EH (cell line): ENCODE data around the gene NSMF.

Experiments used
- DNase-seq: peaks from one replicate; pipeline ENCODE4 v3.0.0-alpha.2; 2015; ENCODE audit warnings: low read depth

The NSMF gene

DNA sequence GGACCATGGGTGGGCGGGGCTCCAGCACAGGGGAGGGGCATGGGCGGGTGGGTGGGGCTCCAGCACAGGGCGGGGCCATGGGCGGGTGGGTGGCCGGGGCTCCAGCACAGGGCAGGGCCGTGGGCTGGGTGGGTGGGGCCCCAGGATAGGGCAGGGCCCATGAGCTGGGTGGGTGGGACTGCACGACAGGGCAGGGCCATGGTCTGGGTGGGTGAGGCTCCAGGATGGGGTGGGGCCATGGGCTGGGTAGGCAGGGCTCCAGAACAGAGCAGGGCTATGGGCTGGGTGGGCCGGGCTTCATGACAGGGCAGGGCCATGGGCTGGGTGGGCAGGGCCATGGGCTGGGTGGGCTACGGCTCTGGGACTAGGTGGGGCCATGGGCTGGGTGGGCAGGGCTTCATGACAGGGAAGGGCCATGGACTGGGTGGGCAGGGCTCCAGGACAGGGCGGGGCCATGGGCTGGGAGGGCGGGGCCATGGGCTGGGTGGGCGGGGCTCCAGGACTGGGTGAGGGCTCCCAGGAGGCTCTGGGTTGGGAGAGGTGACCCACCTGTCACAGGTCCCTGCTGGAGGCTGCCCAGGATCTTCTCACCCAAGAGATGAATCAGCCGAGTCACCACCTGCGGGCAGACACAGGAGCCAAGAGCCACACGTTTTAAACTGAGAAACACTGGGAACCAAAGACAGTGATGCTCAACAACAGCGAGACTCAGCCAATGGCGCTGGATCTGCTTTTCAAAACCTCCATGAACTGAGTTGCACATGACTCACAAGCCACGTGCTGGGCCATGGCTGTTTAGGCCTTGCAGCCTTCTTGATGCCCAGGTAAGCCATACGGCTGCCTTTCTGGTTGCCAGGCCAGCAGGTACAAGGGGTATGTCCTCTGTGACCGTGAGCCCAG, 33.6 kb upstream of the NSMF start:
- no peak for DNase-seq

DNA sequence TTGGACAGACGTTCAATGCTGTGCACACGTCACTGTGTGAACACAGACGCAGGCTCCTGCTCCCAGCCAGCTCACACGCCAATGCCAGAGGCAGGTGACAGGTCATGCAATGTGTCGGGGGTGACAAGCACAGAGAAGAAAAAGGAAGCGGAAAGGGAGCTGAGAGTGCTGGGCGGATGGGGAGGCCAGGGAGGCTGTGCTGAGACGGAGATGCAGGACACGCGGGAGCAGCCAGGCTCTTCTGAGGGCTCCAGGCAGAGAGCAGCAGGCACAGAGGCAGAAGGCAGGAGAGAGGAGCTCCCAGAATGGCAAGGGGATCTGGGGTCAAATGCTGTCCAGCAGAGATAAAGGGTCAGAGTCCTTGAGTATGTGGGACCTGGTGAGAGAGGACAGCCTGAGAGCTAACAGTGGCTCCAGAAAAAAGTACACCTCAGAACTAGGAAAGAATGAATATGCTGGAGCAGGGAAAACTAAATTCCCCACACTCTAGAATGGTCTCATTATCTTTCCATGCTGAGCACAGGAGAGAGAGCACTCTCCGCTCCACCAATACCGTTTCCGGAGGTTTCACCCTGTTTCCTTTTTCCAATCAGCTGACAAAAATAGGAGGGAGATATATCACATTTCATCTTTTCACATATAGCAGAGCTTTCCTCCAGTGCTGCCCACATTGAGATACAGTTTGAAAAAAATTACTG, 32.8 kb upstream of the NSMF start:
- DNase-seq = no peak

DNA sequence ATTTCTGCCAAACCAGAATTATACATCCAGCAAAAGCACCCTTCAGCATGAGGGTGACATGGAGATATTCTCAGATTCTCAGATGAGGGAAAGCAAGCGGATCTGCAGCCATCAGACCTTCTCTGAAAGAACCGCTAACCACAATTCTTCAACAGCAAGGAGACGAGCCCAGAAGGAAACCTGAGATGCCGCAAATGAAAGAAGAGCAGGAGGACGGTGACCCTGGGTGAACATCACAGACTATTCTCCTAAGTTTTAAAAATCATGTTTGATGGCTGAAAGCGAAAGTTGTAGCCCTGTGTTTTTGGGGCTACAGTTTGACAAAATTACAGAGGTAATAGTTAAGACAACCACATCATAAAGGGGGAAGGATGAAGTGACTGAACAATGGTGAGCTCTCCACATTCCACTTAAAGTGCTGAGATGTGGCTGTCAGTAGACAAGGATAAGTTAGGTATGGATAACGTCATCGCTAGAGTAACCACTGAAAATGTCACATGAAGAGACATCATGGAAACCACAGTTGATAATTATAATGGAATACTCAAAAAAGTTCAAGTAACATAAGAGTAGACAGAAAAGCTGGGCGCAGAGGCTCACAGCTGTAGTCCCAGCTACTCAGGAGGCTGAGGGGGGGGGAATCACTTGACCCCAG, 31.5 kb upstream of the NSMF start:
- no peak for DNase-seq

DNA sequence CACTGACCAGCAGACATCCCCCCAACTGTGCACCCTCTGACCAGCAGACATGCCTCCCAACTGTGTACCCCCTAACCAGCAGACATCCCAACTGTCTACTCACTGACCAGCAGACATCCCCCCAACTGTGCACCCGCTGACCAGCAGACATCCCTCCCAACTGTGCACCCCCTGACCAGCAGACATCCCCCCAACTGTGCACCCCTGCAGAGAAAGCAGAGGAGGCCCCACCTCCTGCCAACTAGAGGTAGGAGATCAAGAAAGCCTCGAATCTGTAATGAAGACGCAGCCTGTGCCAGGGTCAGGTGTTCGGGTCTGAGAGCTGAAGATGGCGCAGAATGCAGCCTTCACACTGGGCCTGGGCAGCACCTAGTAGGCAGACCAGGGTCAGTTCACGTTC, 29.8 kb upstream of the NSMF start:
- no peak for DNase-seq

DNA sequence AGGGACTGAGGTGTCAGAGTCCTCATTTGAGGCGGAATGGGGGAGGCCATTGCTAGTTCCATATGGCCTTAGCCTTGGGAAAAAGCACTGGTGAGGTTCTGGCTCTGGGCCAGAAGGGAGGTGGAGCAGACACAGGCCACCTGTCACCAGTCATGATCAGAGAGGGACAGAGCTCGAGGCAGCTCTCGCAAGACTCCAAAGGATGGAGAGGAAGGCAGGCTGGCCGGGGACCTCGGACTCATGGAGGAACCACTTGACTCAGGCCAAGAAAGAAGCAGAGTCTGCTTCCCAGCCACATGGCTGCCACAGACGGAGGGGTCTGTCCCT, 29.2 kb upstream of the NSMF start:
- DNase-seq = no peak

DNA sequence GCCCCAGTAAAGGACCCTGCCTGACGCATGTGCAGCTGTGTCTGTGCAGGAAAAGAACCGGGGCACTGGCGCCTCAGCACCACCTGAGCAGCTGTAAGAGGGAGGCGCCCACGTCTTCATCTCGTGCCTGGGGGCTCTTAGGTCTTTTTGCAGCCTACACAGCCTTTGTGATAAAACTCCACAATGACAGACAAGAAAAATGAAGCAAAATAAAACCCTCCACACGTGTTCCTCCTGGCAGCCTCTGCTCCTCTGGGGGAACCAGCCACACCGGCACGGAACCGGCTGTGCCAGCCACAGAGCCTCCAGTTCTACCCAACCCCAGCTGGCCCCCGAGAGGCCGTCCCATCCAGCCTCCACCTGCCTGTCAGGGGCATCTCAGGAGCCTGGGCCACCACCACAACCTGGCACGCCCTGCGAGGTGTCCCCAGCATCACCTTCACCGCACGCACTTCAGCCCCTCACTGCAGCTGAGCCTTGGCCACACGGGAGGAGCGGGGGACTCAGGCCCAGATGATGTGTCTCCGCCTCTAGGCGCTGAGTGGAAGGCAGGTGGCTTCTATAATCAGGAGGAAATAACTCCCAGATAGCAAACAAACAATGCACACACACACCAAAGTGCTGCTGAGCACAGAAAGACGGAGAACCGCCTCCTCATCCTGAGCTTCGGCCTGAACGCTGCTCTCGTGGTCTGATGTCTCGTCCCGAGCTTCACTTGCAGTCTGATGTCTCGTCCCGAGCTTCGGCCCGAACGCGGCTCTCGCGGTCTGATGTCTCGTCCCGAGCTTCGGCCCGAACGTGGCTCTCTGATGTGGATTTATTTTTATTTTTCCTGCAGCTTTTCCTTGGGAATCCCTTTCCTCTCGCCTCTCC, 28.6 kb upstream of the NSMF start:
- no peak for DNase-seq

DNA sequence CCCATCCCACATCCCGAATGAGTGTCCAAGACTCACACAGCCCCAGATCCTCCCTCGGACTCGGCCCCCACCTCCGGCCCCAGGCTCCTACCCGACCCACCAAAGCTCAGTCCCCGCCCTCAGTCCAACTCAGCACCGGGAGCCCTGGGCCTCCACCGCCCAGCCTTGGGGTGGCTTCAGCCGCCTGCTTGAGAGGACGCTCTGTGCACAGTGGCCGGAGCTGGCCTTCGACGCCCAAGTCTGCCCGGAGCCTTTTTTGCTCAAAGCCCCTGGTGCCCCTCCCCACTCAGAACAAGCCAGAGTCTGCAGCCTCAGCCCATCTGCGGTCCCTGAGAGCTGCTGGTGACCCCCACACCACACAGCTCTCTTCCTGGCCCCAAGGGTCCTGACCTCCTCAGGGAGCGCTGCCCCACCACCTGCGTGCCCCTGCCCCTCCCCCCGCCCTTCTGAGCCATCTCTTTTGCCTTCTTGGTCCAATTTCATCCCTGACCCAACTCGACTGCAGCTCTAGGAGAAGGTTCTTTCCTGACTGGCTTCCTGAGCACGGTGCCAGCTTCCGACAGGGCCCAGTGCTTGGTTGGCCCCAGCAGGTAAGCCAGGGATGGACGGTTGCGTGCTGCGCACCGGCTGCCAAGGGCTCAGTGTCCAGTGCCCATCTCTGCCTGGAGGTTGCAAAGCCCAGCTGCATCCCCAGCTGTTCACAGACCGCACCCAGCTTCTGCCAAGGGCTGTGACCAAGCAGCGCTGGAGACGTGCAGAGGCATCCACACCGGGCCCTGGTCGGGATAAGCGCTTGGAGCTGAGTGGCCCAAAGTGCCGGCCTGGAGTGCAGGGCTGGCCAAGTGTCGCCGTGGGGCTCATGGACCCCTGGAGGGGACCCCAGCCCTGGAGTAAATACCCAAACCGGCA, 27.7 kb upstream of the NSMF start:
- no peak for DNase-seq

DNA sequence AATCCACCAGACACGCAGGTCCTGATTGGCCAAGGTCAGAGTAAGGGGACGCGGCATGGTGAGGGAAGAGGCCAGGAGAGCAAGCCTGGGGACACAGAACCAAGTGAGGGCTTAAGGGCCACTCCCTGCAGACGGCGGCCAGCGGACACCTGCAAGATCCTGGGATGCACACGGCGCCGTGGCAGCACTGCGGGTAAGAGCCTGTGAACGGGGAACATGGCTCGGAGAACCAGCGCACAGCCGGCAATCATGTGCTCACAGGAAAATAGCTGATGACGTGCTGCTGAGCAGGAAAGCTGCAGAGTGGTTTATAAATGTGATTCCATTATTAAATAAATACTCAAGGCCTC, 27.0 kb upstream of the NSMF start:
- DNase-seq = no peak

DNA sequence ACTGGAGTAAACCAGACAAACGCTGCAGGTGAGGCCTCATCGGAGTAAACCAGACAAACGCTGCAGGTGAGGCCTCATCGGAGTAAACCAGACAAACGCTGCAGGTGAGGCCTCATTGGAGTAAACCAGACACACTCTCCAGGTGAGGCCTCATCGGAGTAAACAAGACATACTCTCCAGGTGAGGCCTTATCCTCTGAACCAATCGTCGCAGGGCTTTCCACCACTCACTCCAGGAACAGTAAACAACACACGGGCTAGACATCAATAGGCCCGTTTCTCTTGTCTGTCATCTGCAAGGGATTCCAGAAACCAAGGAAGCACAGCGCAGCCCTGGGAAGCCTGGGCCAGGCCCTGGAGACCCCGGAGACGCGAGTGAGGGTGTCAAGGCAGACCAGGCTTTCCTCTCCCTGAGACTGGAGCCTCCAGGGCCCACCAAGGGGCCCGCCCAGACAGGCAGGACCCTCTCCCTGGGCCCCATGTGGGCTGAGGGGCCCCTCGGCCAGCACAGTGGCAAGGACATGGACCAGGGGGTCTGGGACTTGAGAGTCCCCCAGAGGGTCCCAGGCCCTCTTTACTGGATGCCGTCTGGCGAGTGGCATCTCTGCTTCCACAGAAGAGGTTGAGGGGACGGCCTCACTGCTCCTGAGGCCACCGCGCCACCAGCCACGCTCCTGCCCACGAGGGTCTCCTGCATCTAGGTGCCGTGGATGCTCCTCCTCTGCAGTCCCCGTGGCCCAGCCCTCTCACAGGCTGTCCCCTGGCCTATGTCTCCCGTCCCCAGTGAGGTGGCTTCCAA, 26.4 kb upstream of the NSMF start:
- no peak for DNase-seq

DNA sequence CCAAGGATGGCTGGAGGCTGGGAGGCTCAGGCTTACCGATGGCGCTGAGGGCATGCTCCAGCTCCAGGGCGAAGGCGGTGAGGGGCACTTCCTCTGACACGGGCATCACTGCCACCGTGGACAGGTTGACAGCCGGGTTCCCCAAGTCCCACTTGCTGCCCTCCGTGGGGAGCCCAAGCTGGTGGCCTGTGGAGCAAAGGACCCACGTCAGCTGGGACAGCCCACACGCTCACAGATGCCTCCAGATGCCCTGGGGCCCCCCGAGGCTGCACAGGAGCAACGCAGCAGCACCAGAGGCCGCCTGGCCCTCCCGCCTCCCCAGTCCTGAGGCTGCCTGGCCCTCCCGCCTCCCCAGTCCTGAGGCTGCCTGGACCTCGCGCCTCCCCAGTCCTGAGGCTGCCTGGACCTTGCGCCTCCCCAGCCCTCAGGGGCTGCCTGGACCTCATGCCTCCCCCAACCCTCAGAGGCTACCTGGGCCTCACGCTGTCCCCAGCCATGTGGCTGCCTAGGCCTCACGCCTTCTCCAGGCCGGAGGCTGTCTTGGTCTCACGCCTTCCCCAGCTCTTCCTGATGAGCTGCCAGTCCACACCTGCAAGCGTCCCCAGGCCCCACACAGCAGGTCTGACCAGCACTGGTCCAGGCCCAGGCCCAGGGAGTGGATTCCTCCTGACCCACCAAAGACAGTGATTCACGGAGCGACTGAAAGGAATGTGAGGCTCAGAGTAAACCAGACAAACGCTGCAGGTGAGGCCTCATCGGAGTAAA, 25.6 kb upstream of the NSMF start:
- no peak for DNase-seq

DNA sequence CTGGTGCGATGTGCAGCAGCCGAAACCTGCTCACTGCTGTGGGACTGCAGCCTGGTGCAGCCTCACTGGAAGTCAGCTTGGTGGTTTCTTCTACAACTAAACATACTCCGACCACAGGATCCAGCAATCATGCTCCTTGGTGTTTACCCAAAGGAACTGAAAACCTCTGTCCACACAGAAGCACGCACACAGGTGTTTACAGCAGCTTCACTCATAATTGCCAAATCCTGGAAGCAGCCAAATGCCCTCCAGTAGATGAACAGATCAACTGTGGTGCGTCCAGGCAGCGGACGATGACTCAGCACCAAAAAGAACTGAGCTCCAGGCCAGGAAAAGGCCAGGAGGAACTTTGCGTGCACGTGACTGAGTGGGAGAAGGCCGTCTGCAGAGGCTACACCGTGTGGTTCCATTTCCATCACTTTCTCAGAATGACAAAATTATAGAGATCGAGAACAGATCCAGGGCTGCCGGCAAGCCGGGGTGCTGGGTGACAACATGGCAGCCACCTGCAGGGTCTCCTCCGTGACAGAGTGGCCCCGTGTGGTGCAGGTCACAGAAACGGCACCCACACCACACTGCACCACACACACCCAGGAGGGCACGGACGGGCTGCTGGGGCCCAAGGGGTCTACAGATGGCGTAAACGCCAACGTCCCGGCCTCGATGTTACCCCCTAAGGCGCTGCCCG, 23.1 kb upstream of the NSMF start:
- DNase-seq = peak; percentile 87

DNA sequence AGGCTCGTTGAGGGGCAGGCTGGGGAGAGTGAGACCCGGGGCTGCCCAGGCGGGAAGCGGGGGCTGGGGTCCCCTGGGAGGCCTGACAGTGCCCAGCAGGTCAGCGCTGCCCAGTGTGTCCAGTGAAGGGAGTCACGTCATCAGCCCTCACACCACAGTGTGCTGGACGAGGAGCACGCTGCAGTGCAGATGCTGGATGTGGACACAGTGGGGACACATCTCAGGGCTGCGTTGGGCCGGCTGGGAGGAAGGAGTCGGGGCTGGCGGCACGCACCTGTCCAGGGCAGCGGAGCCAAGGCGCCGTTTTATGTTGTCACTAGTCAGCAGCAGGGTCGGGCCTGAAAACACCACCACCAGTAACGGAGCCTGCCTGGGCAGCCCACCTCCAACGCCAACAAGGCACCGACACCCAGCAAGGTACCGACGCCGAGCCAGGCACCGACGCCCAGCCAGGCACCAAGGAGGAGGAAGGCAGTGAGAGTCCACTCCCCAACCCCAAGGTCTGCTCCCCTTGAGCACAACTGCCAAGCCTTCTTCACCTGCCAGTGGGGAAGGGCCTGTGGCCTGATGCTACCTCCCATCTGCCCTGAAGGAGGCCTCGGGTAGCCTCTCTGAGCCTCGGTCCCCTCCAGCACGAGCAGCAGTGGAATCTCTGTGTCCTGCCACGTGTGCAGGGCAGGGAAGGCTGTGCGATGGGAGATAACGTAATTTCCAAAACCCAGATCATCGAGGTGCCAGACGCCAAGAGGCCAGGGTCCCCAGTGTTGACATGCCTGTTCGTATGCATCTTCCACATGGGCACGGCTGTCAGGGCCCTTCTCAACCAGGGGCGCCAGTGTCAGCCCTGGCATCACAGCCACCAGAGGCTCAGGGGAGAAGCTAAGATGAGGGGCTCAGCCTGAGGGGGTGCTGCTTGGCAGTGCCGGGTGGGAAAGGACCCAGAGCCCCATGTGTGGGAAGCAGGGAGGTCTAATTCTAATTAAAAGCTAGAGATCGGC, 21.9 kb upstream of the NSMF start:
- no peak for DNase-seq

DNA sequence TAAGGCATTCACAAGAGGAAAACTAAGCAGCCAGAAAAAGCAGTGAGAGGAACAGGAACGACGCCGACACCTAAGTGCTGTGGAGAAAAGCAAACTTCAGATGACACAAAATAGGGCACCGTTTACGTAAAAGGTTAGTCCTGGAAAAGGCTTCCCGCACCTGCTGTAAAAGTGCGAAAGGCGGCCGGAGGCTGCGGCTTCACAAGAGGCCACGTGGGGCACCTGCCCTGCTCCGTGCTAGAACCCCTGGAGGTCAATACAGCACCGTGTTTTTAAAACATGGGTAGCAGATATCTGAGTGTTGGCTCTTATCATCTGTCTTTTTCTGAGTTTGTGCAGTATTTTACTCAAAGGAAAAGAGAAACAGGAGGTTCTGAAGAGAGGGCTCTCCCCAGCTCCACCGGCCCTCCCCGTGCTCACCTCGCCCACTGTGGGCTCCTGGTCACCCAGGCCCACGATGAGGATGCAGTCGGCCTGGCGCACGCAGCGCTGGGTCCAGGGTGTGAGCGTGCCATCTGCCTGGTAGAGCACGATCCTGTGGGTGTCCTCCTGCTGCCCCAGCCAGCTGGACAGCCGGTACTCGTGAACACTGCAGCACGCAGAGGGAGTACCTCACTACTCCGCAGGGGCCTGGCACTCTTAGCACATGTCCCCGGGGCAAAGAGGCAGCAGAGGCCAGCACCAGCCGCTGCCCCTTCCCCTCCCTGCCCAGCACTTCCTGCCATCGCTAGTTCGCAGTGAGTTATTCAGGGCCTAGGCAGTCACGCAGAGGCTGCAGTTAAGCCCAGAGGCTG, 21.0 kb upstream of the NSMF start:
- no peak for DNase-seq

DNA sequence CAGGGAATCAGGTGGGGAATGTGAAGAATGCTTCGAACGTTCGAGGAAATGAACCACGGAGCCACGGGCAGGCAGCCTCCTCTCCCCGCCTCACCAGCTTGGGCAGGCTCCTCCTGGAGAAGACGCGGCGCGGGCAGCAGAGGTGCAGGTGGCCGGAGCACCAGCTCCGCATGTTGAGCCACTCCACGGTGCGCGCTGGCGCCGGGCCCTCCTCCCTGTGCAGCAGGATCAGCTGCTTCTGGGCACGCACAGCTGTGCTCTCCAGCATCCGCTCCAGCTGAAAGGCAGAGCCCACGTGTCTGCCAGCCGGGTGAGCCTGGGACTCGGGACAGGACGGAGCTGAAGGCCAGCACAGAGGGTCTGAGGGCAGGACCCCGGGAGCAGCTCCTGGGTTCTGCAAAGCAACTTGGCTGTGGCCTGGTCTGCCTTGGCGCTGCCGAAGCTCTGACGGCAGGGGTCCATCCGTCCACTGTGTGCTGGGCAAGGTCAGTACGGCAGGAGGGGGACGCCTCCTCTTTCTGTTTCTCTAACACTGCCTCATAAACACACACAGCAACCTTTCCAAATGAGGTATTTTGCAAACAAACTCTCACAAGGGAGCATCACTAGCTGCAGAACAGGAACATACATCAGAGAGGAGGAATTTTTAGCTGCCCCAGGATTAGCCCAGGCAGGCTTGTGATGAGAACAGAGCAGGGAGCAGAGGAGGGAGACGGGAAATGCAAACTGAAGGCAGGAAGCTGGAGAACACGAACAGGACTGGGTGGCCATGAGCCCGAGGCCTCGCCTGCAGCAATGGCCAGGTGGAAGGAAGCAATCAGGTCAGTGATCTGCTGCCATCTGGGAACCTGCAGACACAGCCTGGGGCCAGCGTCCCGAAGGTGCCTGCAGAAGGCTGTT, 20.1 kb upstream of the NSMF start:
- peak; percentile 41 for DNase-seq

DNA sequence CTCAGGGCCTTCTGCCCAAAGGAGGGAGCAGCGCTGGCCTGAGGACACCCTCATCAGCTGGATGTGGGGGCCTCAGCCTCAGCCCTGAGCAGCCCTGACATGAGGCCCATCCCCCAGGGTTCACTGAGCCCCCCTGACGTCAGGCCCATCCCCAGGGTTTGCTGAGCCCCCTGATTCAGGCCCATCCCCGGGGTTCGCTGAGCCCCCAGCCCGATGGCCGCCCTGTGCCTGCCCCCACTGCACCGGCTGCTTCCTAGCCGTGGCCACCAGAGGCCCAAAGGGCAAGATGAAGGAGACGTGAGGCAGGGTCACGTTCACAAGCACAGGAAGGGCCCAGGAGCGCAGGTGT, 19.5 kb upstream of the NSMF start:
- no peak for DNase-seq
